Activated B cell treated with CpG ODN at 0.5 μM for 24 hours (primary cell): ENCODE results near the gene LCP1. TPM values are rescaled to one million over a fixed set of nuclear protein-coding genes. Genes with fewer than 3 reads are reported as not detected.

Experiments used
- ATAC-seq: fragments of 200-7000 bp; cut with Tn5 transposase; one replicate; pipeline ENCODE4 v1.10.0; 2021; ENCODE audit warnings: low read depth, mild to moderate bottlenecking, moderate library complexity
- CTCF ChIA-PET: fragments of 350-600 bp; sonication (Branson Sonifier 250); formaldehyde crosslinking; loops from one replicate; lab custom pipeline; 2021; ENCODE audit warnings: antibody characterized with exemption; lab: Charles Lee
- POLR2A ChIA-PET: fragments of 350-600 bp; sonication (Branson Sonifier 250); formaldehyde crosslinking; loops from one replicate; lab custom pipeline; 2021; ENCODE audit warnings: antibody characterized with exemption; lab: Charles Lee
- DNase-seq: peaks from one replicate; pipeline ENCODE4 v3.0.0; 2022
- H3K27ac Mint-ChIP-seq: one replicate; pipeline ENCODE4 v1.8.0; 2020; ENCODE audit warnings: mixed read lengths
- H3K27me3 Mint-ChIP-seq: one replicate; pipeline ENCODE4 v1.8.0; 2021; ENCODE audit warnings: mixed read lengths
- H3K36me3 Mint-ChIP-seq: one replicate; pipeline ENCODE4 v1.8.0; 2021; ENCODE audit warnings: low read depth, mixed read lengths
- H3K4me1 Mint-ChIP-seq: one replicate; pipeline ENCODE4 v1.8.0; 2021; ENCODE audit warnings: mixed read lengths
- H3K4me3 Mint-ChIP-seq: one replicate; pipeline ENCODE4 v1.8.0; 2020; ENCODE audit warnings: mild to moderate bottlenecking, mixed read lengths
- H3K9me3 Mint-ChIP-seq: one replicate; pipeline ENCODE4 v1.8.0; 2020; ENCODE audit warnings: mixed read lengths
- CTCF ChIP-seq: fragments of 200-600 bp; IDR thresholded peaks from one replicate; pipeline ENCODE4 v1.8.0; 2022; ENCODE audit warnings: antibody characterized with exemption, mild to moderate bottlenecking
- intact Hi-C: fragments of 100-400 bp; cut with micrococcal nuclease; formaldehyde crosslinking; loops from one replicate; pipeline ENCODE4 v1.15.1; 2024
- total RNA-seq: library from RNA; stranded (reverse); gene quantifications from 2 replicates; pipeline ENCODE4 v1.2.3, GENCODE V29; 2022

The LCP1 gene
- total RNA-seq, 1 donor from 2014 or later, result 948 TPM

- Mint-ChIP-seq H3K4me1 (peaks cover 6% of the 10 kb centered on the region), H3K36me3 (no peaks in the 10 kb centered on the region), H3K27ac (no peak overlapping the region), H3K4me3 (no peak overlapping the region), H3K9me3 (no peaks in the 10 kb centered on the region), H3K27me3 (peaks cover 4% of the 10 kb centered on the region)
- POLR2A ChIA-PET, result no interaction called here
- intact Hi-C loops, result no loop called here
- no peak for TF ChIP-seq CTCF
- ATAC-seq (no peak), DNase-seq (no peak)
- CTCF ChIA-PET, result no interaction called here
Measured at GRCh38 chr13:46101484-46102254, 80.3 kb downstream of the LCP1 start.

- Mint-ChIP-seq H3K9me3 (no peaks in the 10 kb centered on the region), H3K27ac (no peak overlapping the region), H3K4me1 (peaks cover 6% of the 10 kb centered on the region), H3K36me3 (no peaks in the 10 kb centered on the region), H3K4me3 (no peak overlapping the region), H3K27me3 (peaks cover 4% of the 10 kb centered on the region)
- no peak for DNase-seq
- intact Hi-C loops, result no loop called here
- ATAC-seq, result no peak
- ChIA-PET POLR2A (no interaction called here), CTCF (no interaction called here)
- TF ChIP-seq CTCF, result no peak
Measured at GRCh38 chr13:46101002-46101401, 81.0 kb downstream of the LCP1 start.

DNA sequence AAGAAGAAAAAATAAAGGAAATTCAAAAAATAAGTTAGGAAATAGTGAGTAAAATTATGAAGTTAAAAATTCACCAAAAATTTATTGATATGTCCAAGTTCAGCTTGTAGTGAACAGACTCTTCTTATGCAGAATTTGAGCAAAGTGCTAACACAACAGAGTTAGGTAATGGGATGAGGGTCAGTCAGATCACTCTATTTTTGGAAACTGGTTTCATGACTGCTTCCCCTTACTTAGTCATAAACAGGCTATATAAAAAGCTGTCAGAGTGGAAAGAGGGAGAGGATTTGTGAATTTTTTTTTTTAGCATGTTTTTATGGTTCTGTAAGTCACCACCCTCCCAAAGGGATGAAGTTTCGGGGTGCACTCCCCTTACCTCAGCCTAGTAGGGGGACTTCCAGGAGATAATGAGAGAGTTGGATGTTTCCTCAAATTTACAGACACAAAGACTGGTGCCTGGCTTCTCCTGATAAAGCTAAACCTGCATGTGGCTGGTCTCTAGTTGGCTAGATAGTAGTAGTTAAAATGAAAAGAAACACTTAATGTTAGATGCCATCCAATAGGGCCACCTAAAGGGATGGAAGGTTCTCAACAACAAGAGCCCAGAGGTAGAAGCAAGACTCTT, 81.7 kb downstream of the LCP1 start:
- ChIA-PET POLR2A (no interaction called here), CTCF (no interaction called here)
- intact Hi-C loops, result no loop called here

GRCh38 chr13:46097663-46098062, 84.3 kb downstream of the LCP1 start:
- no peak for ATAC-seq
- intact Hi-C loops, result no loop called here
- Mint-ChIP-seq H3K27me3 (peaks cover 2% of the 10 kb centered on the region), H3K9me3 (no peaks in the 10 kb centered on the region), H3K27ac (no peak overlapping the region), H3K4me1 (peaks cover 6% of the 10 kb centered on the region), H3K4me3 (no peak overlapping the region), H3K36me3 (no peaks in the 10 kb centered on the region)
- ChIA-PET CTCF (no interaction called here), POLR2A (no interaction called here)
- DNase-seq, result no peak
- no peak for TF ChIP-seq CTCF

More for the DNA sequence above, 81.7 kb downstream of the LCP1 start:
- TF ChIP-seq CTCF, result no peak
- Mint-ChIP-seq H3K27me3 (peaks cover 4% of the 10 kb centered on the region), H3K27ac (no peak overlapping the region), H3K4me1 (peaks cover 6% of the 10 kb centered on the region), H3K9me3 (no peaks in the 10 kb centered on the region), H3K36me3 (no peaks in the 10 kb centered on the region), H3K4me3 (no peak overlapping the region)
- DNase-seq (no peak), ATAC-seq (no peak)

DNA sequence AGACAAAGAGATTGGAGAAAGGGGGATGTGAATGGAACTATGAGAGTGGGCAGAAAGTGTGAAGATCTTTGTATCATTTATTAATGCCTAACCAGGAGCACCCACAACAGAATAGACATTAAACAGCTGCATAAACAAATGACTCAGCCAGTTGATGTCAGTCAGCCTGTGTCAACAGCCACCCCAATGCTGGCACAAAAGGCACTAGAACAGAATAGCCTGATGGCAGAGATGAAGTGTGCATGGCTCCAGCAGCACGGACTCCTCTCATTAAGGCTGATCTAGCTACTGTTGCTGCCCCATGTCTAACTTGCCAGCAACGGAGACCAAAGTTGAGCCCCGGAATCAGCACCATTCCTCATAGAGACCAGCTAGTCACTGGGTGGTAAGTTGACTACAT, 85.0 kb downstream of the LCP1 start:
- H3K27ac Mint-ChIP-seq, result no peak overlapping the region
- no peak for DNase-seq
- no peaks in the 10 kb centered on the region for H3K36me3 Mint-ChIP-seq
- H3K4me1 Mint-ChIP-seq, result peaks cover 4% of the 10 kb centered on the region
- ChIA-PET CTCF (no interaction called here), POLR2A (no interaction called here)
- ATAC-seq, result no peak
- intact Hi-C loops, result no loop called here
- no peaks in the 10 kb centered on the region for H3K9me3 Mint-ChIP-seq
- peaks cover 7% of the 10 kb centered on the region for H3K27me3 Mint-ChIP-seq
- no peak overlapping the region for H3K4me3 Mint-ChIP-seq
- no peak for TF ChIP-seq CTCF
